ENCODE data around the gene ADSL.

The ADSL gene

GRCh38 chr22:40334899-40335298 lies 11.4 kb upstream of the ADSL start:
- DNase-seq, result no peak
- no peak overlapping the region for H3K9ac ChIP-seq (ENCODE audit: low read depth, low read length)
- H2AFZ ChIP-seq (ENCODE audit: low read depth, low read length), result no peak overlapping the region
- no peaks in the 10 kb centered on the region for H3K79me2 ChIP-seq (ENCODE audit: insufficient read depth, low read length)
- peak; percentile 30; the same call in 1 of the 3 replicates for ATAC-seq (ENCODE audit: insufficient read depth, low read depth)
- H3K4me2 ChIP-seq (ENCODE audit: insufficient read depth, low read length), result peak overlapping the region; percentile 9; the same call in 1 of the 2 replicates
- peaks cover 14% of the 10 kb centered on the region; the same call in 1 of the 2 replicates for H3K36me3 ChIP-seq (ENCODE audit: insufficient read depth, low read length)
- H3K4me3 ChIP-seq (ENCODE audit: low read depth in 1 of 2, low read length in 2 of 2), result no peak overlapping the region
- peak overlapping the region; percentile 3; the same call in 1 of the 2 replicates for H3K27ac ChIP-seq (ENCODE audit: low read length)
- H4K20me1 ChIP-seq (ENCODE audit: insufficient read depth, low read length), result no peaks in the 10 kb centered on the region
- no peak for TF ChIP-seq CTCF (IDR thresholded peaks at IDR 0.05; ENCODE audit: borderline replicate concordance, extremely low read depth, low read length, poor library complexity, severe bottlenecking)
- TF ChIP-seq EZH2 (IDR thresholded peaks at IDR 0.05; ENCODE audit: borderline replicate concordance, low read depth, low read length, severe bottlenecking), result no peak
- peaks cover 36% of the 10 kb centered on the region for H3K4me1 ChIP-seq (ENCODE audit: insufficient read depth, low read length)
- H3K27me3 ChIP-seq (ENCODE audit: insufficient read depth, low read length, poor library complexity), result no peaks in the 10 kb centered on the region
- H3K9me3 ChIP-seq (ENCODE audit: insufficient read depth, low read length, severe bottlenecking), result no peaks in the 10 kb centered on the region

- H3K36me3 ChIP-seq (ENCODE audit: insufficient read depth, low read length), result peaks cover 10% of the 10 kb centered on the region; the same call in 1 of the 2 replicates
- no peaks in the 10 kb centered on the region for H3K27me3 ChIP-seq (ENCODE audit: insufficient read depth, low read length, poor library complexity)
- H3K4me3 ChIP-seq (ENCODE audit: low read depth in 1 of 2, low read length in 2 of 2), result no peak overlapping the region
- TF ChIP-seq EZH2 (IDR thresholded peaks at IDR 0.05; ENCODE audit: borderline replicate concordance, low read depth, low read length, severe bottlenecking) (no peak), CTCF (IDR thresholded peaks at IDR 0.05; ENCODE audit: borderline replicate concordance, extremely low read depth, low read length, poor library complexity, severe bottlenecking) (no peak)
- ATAC-seq (ENCODE audit: insufficient read depth, low read depth) (no peak), DNase-seq (no peak)
- no peaks in the 10 kb centered on the region for H3K9me3 ChIP-seq (ENCODE audit: insufficient read depth, low read length, severe bottlenecking)
- no peak overlapping the region for H3K9ac ChIP-seq (ENCODE audit: low read depth, low read length)
- no peaks in the 10 kb centered on the region for H3K79me2 ChIP-seq (ENCODE audit: insufficient read depth, low read length)
- H3K4me1 ChIP-seq (ENCODE audit: insufficient read depth, low read length), result peaks cover 36% of the 10 kb centered on the region
- no peaks in the 10 kb centered on the region for H4K20me1 ChIP-seq (ENCODE audit: insufficient read depth, low read length)
- H3K27ac ChIP-seq (ENCODE audit: low read length), result no peak overlapping the region
- no peak overlapping the region for H3K4me2 ChIP-seq (ENCODE audit: insufficient read depth, low read length)
- no peak overlapping the region for H2AFZ ChIP-seq (ENCODE audit: low read depth, low read length)
Measured at GRCh38 chr22:40335358-40335757, 10.9 kb upstream of the ADSL start.

- H3K27ac ChIP-seq (ENCODE audit: low read length), result no peak overlapping the region
- H4K20me1 ChIP-seq (ENCODE audit: insufficient read depth, low read length), result no peaks in the 10 kb centered on the region
- TF ChIP-seq CTCF (IDR thresholded peaks at IDR 0.05; ENCODE audit: borderline replicate concordance, extremely low read depth, low read length, poor library complexity, severe bottlenecking) (no peak), EZH2 (IDR thresholded peaks at IDR 0.05; ENCODE audit: borderline replicate concordance, low read depth, low read length, severe bottlenecking) (no peak)
- no peaks in the 10 kb centered on the region for H3K9me3 ChIP-seq (ENCODE audit: insufficient read depth, low read length, severe bottlenecking)
- no peak for ATAC-seq (ENCODE audit: insufficient read depth, low read depth)
- no peaks in the 10 kb centered on the region for H3K36me3 ChIP-seq (ENCODE audit: insufficient read depth, low read length)
- 0 out of 2 replicates have a peak, but pooled peaks cover under 1% of the 10 kb centered on the region for H3K79me2 ChIP-seq (ENCODE audit: insufficient read depth, low read length)
- H3K4me2 ChIP-seq (ENCODE audit: insufficient read depth, low read length), result no peak overlapping the region
- H3K4me3 ChIP-seq (ENCODE audit: low read depth in 1 of 2, low read length in 2 of 2), result no peak overlapping the region
- DNase-seq, result no peak
- H2AFZ ChIP-seq (ENCODE audit: low read depth, low read length), result no peak overlapping the region
- no peak overlapping the region for H3K9ac ChIP-seq (ENCODE audit: low read depth, low read length)
- no peaks in the 10 kb centered on the region for H3K27me3 ChIP-seq (ENCODE audit: insufficient read depth, low read length, poor library complexity)
- H3K4me1 ChIP-seq (ENCODE audit: insufficient read depth, low read length), result peaks cover 12% of the 10 kb centered on the region
Measured at GRCh38 chr22:40340044-40340443, 6.3 kb upstream of the ADSL start.

DNA sequence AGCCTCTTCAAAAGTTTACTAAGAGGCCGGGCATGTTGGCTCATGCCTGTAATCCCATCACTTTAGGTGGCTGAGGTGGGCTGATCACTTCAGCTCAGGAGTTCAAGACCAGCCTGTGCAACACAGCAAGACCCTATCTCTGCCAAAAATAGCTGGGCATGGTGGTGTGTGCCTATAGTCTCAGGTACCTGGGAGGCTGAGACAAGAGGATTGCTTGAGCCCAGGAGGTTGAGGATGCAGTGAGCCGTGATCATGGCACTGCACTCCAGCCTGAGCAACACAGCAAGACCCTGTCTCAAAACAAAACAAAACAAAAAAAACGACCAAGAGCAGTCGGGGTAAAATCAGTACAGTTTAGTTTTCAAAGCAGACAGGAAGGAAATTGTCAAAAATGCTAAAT lies 4.7 kb upstream of the ADSL start:
- no peak for TF ChIP-seq CTCF (IDR thresholded peaks at IDR 0.05; ENCODE audit: borderline replicate concordance, extremely low read depth, low read length, poor library complexity, severe bottlenecking)
- TF ChIP-seq EZH2 (IDR thresholded peaks at IDR 0.05; ENCODE audit: borderline replicate concordance, low read depth, low read length, severe bottlenecking), result no peak
- Histone ChIP-seq H3K9ac (ENCODE audit: low read depth, low read length) (no peak overlapping the region), H3K27me3 (ENCODE audit: insufficient read depth, low read length, poor library complexity) (no peaks in the 10 kb centered on the region), H3K4me3 (ENCODE audit: low read depth in 1 of 2, low read length in 2 of 2) (no peak overlapping the region), H3K9me3 (ENCODE audit: insufficient read depth, low read length, severe bottlenecking) (no peaks in the 10 kb centered on the region), H2AFZ (ENCODE audit: low read depth, low read length) (no peak overlapping the region), H3K79me2 (ENCODE audit: insufficient read depth, low read length) (peaks cover 14% of the 10 kb centered on the region), H3K4me1 (ENCODE audit: insufficient read depth, low read length) (peaks cover 11% of the 10 kb centered on the region), H4K20me1 (ENCODE audit: insufficient read depth, low read length) (no peaks in the 10 kb centered on the region), H3K4me2 (ENCODE audit: insufficient read depth, low read length) (no peak overlapping the region), H3K36me3 (ENCODE audit: insufficient read depth, low read length) (no peaks in the 10 kb centered on the region; the same call in 1 of the 2 replicates), H3K27ac (ENCODE audit: low read length) (no peak overlapping the region)
- ATAC-seq (ENCODE audit: insufficient read depth, low read depth) (no peak), DNase-seq (no peak)

Measured in DND-41 (cell line).